ENCODE measurements around the gene PLIN1.

The PLIN1 gene

DNA sequence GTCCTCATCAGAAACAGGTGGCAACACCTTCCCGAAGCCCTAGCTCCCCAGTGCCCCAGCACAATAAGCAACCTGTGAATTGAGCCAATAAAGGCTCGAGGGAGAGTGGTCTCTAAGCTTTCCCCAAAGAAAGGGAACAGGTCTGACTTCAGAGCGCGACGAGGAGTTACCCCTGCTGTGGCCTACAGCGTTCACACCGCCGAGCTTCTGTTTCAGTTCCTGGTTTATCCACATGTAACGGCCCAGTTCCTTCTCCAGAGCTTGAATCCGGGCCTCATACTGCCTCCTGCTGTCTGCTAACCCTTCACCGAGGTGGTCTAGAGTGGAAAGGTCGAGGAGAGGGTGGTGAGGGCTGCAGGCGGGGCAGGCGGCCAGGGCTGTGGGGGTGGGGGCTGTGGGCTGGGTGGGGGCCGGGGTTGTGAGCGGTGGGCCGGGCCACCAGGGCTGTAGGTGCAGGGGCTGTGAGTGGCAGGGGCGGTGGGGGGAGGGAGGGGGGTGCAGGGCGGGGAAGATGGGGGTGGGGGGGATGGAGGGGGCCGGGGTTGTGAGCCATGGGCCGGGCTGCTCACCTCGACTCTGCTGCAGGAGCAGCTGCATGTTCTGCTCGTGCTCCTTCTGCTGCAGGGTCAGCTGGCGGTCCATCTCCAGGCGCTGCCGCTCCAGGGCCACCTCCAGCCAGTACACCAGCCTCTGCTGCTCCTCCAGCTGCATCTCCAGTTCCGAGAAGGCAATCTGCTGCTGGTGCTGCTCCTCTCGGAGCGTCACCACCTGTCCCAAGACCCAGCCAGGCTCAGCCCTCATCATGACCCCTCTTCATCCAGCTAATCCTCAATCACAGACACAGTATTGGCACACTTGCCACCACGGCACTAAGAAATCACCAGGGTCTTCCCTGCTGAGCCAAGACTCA, 50.1 kb downstream of the PLIN1 start:
- POLR2A ChIA-PET, result interaction anchor here (0.5 kb wide), 1 partner anchor 1317 kb away, joined by 7 read pairs; no protein-coding TSS in a partner anchor
- Histone ChIP-seq H3K9me3 (ENCODE audit: control insufficient read depth, insufficient read depth, low read depth, low read length) (no peaks in the 10 kb centered on the region; the same call in 1 of the 2 replicates), H3K27ac (ENCODE audit: extremely low read depth, low read depth, low read length) (peak overlapping the region; percentile 24; the same call in 1 of the 2 replicates), H3K4me3 (ENCODE audit: low read depth, low read length) (no peak overlapping the region), H3K36me3 (ENCODE audit: control insufficient read depth in 2 of 2, insufficient read depth in 1 of 2, low read length in 2 of 2) (peaks cover 76 to 95% of the 10 kb centered on the region in 2 experiments), H3K4me1 (ENCODE audit: control insufficient read depth, insufficient read depth, low read length) (no peaks in the 10 kb centered on the region)
- TF ChIP-seq ZNF37A (tag by site-specific recombination; IDR thresholded peaks at IDR 0.05) (no peak), ZNF555 (tag by site-specific recombination; conservative IDR thresholded peaks at IDR 0.05) (no peak), SCRT1 (tag by site-specific recombination; IDR thresholded peaks at IDR 0.05; ENCODE audit: borderline replicate concordance) (no peak), GLIS2 (tag by site-specific recombination; IDR thresholded peaks at IDR 0.05) (no peak), ZBTB1 (tag by site-specific recombination; IDR thresholded peaks at IDR 0.05) (no peak), OVOL3 (tag by site-specific recombination; IDR thresholded peaks at IDR 0.05) (no peak), ZNF175 (tag by site-specific recombination; IDR thresholded peaks at IDR 0.05) (no peak), ZNF670 (tag by site-specific recombination; IDR thresholded peaks at IDR 0.05; ENCODE audit: low read depth) (no peak), ZNF514 (tag by site-specific recombination; IDR thresholded peaks at IDR 0.05) (no peak), ZNF19 (tag by site-specific recombination; IDR thresholded peaks at IDR 0.05; ENCODE audit: low read depth) (no peak), ZEB2 (tag by site-specific recombination; IDR thresholded peaks at IDR 0.05) (no peak), SALL2 (tag by site-specific recombination; IDR thresholded peaks at IDR 0.05; ENCODE audit: borderline replicate concordance) (no peak), ZFP41 (tag by site-specific recombination; IDR thresholded peaks at IDR 0.05; ENCODE audit: borderline replicate concordance) (no peak), KLF16 (tag by site-specific recombination; IDR thresholded peaks at IDR 0.05) (no peak), ZNF23 (tag by site-specific recombination; IDR thresholded peaks at IDR 0.05; ENCODE audit: borderline replicate concordance) (no peak), ZNF354C (tag by site-specific recombination; IDR thresholded peaks at IDR 0.05; ENCODE audit: borderline replicate concordance, low read depth) (no peak)
- TF ChIP-seq, protein P1, sequence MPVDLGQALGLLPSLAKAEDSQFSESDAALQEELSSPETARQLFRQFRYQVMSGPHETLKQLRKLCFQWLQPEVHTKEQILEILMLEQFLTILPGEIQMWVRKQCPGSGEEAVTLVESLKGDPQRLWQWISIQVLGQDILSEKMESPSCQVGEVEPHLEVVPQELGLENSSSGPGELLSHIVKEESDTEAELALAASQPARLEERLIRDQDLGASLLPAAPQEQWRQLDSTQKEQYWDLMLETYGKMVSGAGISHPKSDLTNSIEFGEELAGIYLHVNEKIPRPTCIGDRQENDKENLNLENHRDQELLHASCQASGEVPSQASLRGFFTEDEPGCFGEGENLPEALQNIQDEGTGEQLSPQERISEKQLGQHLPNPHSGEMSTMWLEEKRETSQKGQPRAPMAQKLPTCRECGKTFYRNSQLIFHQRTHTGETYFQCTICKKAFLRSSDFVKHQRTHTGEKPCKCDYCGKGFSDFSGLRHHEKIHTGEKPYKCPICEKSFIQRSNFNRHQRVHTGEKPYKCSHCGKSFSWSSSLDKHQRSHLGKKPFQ (tag by site-specific recombination; IDR thresholded peaks at IDR 0.05), result no peak
- TF ChIP-seq, protein P2, sequence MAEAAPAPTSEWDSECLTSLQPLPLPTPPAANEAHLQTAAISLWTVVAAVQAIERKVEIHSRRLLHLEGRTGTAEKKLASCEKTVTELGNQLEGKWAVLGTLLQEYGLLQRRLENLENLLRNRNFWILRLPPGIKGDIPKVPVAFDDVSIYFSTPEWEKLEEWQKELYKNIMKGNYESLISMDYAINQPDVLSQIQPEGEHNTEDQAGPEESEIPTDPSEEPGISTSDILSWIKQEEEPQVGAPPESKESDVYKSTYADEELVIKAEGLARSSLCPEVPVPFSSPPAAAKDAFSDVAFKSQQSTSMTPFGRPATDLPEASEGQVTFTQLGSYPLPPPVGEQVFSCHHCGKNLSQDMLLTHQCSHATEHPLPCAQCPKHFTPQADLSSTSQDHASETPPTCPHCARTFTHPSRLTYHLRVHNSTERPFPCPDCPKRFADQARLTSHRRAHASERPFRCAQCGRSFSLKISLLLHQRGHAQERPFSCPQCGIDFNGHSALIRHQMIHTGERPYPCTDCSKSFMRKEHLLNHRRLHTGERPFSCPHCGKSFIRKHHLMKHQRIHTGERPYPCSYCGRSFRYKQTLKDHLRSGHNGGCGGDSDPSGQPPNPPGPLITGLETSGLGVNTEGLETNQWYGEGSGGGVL (tag by site-specific recombination; IDR thresholded peaks at IDR 0.05), result no peak
- TF ChIP-seq, protein P3, sequence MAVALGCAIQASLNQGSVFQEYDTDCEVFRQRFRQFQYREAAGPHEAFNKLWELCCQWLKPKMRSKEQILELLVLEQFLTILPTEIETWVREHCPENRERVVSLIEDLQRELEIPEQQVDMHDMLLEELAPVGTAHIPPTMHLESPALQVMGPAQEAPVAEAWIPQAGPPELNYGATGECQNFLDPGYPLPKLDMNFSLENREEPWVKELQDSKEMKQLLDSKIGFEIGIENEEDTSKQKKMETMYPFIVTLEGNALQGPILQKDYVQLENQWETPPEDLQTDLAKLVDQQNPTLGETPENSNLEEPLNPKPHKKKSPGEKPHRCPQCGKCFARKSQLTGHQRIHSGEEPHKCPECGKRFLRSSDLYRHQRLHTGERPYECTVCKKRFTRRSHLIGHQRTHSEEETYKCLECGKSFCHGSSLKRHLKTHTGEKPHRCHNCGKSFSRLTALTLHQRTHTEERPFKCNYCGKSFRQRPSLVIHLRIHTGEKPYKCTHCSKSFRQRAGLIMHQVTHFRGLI (tag by site-specific recombination; IDR thresholded peaks at IDR 0.05), result no peak
- CTCF ChIA-PET, result interaction anchor here (1.3 to 1.4 kb wide), 2 partner anchors 18 to 19 kb away, joined by 3 read pairs; no protein-coding TSS in a partner anchor

DNA sequence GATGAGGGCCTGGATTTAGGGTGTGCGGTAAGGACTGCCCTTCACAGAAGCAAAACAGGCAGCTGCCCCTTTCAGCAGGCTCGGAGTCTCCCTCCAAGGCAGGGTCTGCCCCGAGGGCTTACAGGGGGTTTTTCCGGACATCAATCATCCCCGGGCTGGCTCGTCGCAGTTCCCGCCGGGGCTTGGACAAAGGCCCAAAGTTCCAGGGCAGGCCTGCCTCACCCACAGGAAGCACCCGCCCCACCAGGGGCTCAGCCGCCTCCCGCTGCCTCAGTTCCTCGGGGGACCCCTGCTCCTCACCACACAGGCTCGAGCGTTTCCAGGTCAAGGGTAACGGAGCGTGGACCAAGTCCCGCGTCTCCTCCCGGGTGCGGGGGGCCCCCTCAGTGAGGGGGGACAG, 50.9 kb downstream of the PLIN1 start:
- CTCF ChIA-PET, result interaction anchor here (0.6 to 1.3 kb wide), 2 partner anchors 19 to 1198 kb away, joined by 3 read pairs; no protein-coding TSS in a partner anchor
- Histone ChIP-seq H3K4me1 (ENCODE audit: control insufficient read depth, insufficient read depth, low read length) (no peaks in the 10 kb centered on the region), H3K9me3 (ENCODE audit: control insufficient read depth, insufficient read depth, low read depth, low read length) (no peaks in the 10 kb centered on the region; the same call in 1 of the 2 replicates), H3K27ac (ENCODE audit: extremely low read depth, low read depth, low read length) (no peak overlapping the region), H3K36me3 (ENCODE audit: control insufficient read depth in 2 of 2, insufficient read depth in 1 of 2, low read length in 2 of 2) (peaks cover 75 to 97% of the 10 kb centered on the region in 2 experiments), H3K4me3 (ENCODE audit: low read depth, low read length) (no peak overlapping the region)
- POLR2A ChIA-PET, result interaction anchor here (0.5 kb wide), 1 partner anchor 1318 kb away, joined by 7 read pairs; no protein-coding TSS in a partner anchor
- TF ChIP-seq ZNF837 (tag by site-specific recombination; IDR thresholded peaks at IDR 0.05), result no peak
- no peak for TF ChIP-seq IKZF3 (tag by site-specific recombination; IDR thresholded peaks at IDR 0.05)
- TF ChIP-seq, protein P4, sequence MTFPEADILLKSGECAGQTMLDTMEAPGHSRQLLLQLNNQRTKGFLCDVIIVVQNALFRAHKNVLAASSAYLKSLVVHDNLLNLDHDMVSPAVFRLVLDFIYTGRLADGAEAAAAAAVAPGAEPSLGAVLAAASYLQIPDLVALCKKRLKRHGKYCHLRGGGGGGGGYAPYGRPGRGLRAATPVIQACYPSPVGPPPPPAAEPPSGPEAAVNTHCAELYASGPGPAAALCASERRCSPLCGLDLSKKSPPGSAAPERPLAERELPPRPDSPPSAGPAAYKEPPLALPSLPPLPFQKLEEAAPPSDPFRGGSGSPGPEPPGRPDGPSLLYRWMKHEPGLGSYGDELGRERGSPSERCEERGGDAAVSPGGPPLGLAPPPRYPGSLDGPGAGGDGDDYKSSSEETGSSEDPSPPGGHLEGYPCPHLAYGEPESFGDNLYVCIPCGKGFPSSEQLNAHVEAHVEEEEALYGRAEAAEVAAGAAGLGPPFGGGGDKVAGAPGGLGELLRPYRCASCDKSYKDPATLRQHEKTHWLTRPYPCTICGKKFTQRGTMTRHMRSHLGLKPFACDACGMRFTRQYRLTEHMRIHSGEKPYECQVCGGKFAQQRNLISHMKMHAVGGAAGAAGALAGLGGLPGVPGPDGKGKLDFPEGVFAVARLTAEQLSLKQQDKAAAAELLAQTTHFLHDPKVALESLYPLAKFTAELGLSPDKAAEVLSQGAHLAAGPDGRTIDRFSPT (tag by site-specific recombination; IDR thresholded peaks at IDR 0.05), result no peak
- TF ChIP-seq ZNF311 (tag by site-specific recombination; IDR thresholded peaks at IDR 0.05; ENCODE audit: borderline replicate concordance), result no peak
- no peak for TF ChIP-seq ZNF239 (tag by site-specific recombination; IDR thresholded peaks at IDR 0.05)
- TF ChIP-seq ZNF133 (tag by site-specific recombination; IDR thresholded peaks at IDR 0.05), result no peak
- TF ChIP-seq BCL11A (tag by site-specific recombination; IDR thresholded peaks at IDR 0.05; ENCODE audit: low read depth), result no peak
- no peak for TF ChIP-seq KLF7 (tag by site-specific recombination; IDR thresholded peaks at IDR 0.05; ENCODE audit: borderline replicate concordance)
- TF ChIP-seq ZFP37 (tag by site-specific recombination; IDR thresholded peaks at IDR 0.05), result no peak
